ENCODE results near the gene ZNF668. TPM values are rescaled to one million over a fixed set of nuclear protein-coding genes. Genes with fewer than 3 reads are reported as not detected.
"Not testable (repeated sequence)": the region's sequence is repeated elsewhere in the genome, so short reads cannot be mapped to it uniquely, and the experiment has no call there.

The ZNF668 gene
- total and polyA plus RNA-seq, 12 donors = 2.4 to 29.5 (median 11.5) TPM

DNA sequence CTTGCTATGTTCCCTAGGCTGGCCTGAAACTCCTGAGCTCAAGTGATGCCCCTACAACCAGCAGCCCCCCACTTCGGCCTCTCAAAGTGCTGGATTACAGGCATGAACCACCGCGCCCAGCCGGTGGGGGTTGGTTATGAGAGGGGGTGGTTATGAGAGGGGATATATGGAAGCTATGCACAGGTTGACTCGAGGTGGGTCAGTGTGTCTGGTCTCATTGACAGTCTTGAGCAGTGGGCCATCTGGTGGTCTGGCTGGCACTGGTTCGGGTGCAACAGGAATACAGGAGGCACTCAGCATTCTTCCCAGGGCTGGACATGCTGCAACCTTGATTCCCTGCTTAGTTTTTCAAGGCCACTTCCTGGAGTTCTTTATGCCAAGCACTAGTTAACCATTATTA is 58.0 kb downstream of the ZNF668 start:
- no peaks in the 10 kb centered on the region for H3K9me3 ChIP-seq (replicated peaks in 1 of 3)
- 53 to 72% (median 63%) methylated on average over 5 to 6 of the region's 6 CpGs for WGBS, 4 donors
- DNase-seq = no peak
- no peaks in the 10 kb centered on the region for H3K4me1 ChIP-seq (replicated peaks in 1 of 2)
- H3K36me3 ChIP-seq (replicated peaks in 1 of 2) = no peaks in the 10 kb centered on the region
- intact Hi-C loops (cut with DNase I) = no loop called here
- no peak for TF ChIP-seq POLR2A (IDR thresholded peaks at IDR 0.05)
- TF ChIP-seq CTCF (IDR thresholded peaks at IDR 0.05) = no peak
- peaks cover 5% of the 10 kb centered on the region for H3K27me3 ChIP-seq
- no peak overlapping the region for H3K27ac ChIP-seq
- no peak overlapping the region for H3K4me3 ChIP-seq

GRCh38 chr16:31013292-31013691 is 60.7 kb downstream of the ZNF668 start:
- peaks cover 19% of the 10 kb centered on the region for H3K27me3 ChIP-seq
- H3K27ac ChIP-seq; H3K4me1 ChIP-seq (replicated peaks in 1 of 2): not testable (repeated sequence)

GRCh38 chr16:31011815-31012214 is 62.2 kb downstream of the ZNF668 start:
- H3K9me3 ChIP-seq (replicated peaks in 1 of 3); H3K4me3 ChIP-seq; H3K27ac ChIP-seq; H3K36me3 ChIP-seq (replicated peaks in 1 of 2); intact Hi-C loops (cut with DNase I); DNase-seq; H3K4me1 ChIP-seq (replicated peaks in 1 of 2): not testable (repeated sequence)
- 70 to 82% (median 72%) methylated on average over 7 of the region's 7 CpGs for WGBS, 4 donors
- H3K27me3 ChIP-seq = peaks cover 19% of the 10 kb centered on the region

More at GRCh38 chr16:31013292-31013691, 60.7 kb downstream of the ZNF668 start:
- H3K9me3 ChIP-seq (replicated peaks in 1 of 3); H3K4me3 ChIP-seq; intact Hi-C loops (cut with DNase I); H3K36me3 ChIP-seq (replicated peaks in 1 of 2); DNase-seq: not testable (repeated sequence)

Other genes with a start within 250 kb of the ZNF668 start
- gene BCL7C, start 180.2 kb downstream of the ZNF668 start, total RNA-seq = 10 to 100 TPM; 18.0 to 45.3 (median 30.9) TPM
- gene BCL7C, start 180.2 kb downstream of the ZNF668 start, polyA plus RNA-seq = 10 to 100 TPM in 2 of 3 donors, 1 to 10 TPM in 1; 7.7 to 88.3 (median 50.1) TPM
- 10 to 100 TPM in 4 of 9 donors, 1 to 10 TPM in 5; 2.1 to 13.9 (median 8.2) TPM for gene CTF1, start 177.6 kb downstream of the ZNF668 start, total RNA-seq
- 1 to 10 TPM; 4.0 to 7.0 (median 4.7) TPM for gene CTF1, start 177.6 kb downstream of the ZNF668 start, polyA plus RNA-seq
- gene FBXL19, start 150.7 kb downstream of the ZNF668 start, total RNA-seq = 10 to 100 TPM in 7 of 9 donors, 1 to 10 TPM in 2; 6.6 to 17.6 (median 12.4) TPM
- gene FBXL19, start 150.7 kb downstream of the ZNF668 start, polyA plus RNA-seq = 10 to 100 TPM in 2 of 3 donors, 1 to 10 TPM in 1; 1.6 to 74.1 (median 14.0) TPM
- gene ORAI3, start 125.2 kb downstream of the ZNF668 start, total RNA-seq = 100 to 1,000 TPM in 1 of 9 donors, 10 to 100 TPM in 8; 25.6 to 101 (median 86.3) TPM
- gene ORAI3, start 125.2 kb downstream of the ZNF668 start, polyA plus RNA-seq = 10 to 100 TPM; 19.5 to 60.5 (median 45.8) TPM
- 10 to 100 TPM in 6 of 9 donors, 1 to 10 TPM in 3; 2.3 to 23.0 (median 11.6) TPM for gene SETD1A, start 116.5 kb downstream of the ZNF668 start, total RNA-seq
- gene SETD1A, start 116.5 kb downstream of the ZNF668 start, polyA plus RNA-seq = 10 to 100 TPM in 2 of 3 donors, 1 to 10 TPM in 1; 8.7 to 40.1 (median 19.1) TPM
- gene HSD3B7, start 89.0 kb downstream of the ZNF668 start, total RNA-seq = 10 to 100 TPM in 8 of 9 donors, 1 to 10 TPM in 1; 2.7 to 78.8 (median 35.5) TPM
- gene HSD3B7, start 89.0 kb downstream of the ZNF668 start, polyA plus RNA-seq = 10 to 100 TPM; 11.1 to 46.3 (median 24.3) TPM
- 1 to 10 TPM in 5 of 9 donors, under 1 TPM in 2, not detected in 2; 0.17 to 2.5 (median 2.0) TPM for gene STX1B, start 63.6 kb downstream of the ZNF668 start, total RNA-seq
- gene STX1B, start 63.6 kb downstream of the ZNF668 start, polyA plus RNA-seq = 1 to 10 TPM in 2 of 3 donors, under 1 TPM in 1; 0.71 to 5.3 (median 1.2) TPM
- 10 to 100 TPM; 25.0 to 99.5 (median 34.4) TPM for gene STX4, start 40.7 kb downstream of the ZNF668 start, total RNA-seq
- 100 to 1,000 TPM in 2 of 3 donors, 10 to 100 TPM in 1; 48.4 to 225 (median 152) TPM for gene STX4, start 40.7 kb downstream of the ZNF668 start, polyA plus RNA-seq
- 10 to 100 TPM in 8 of 9 donors, 1 to 10 TPM in 1; 6.9 to 17.8 (median 13.9) TPM for gene ZNF646, start 182 bp upstream of the ZNF668 start, total RNA-seq
- 10 to 100 TPM in 1 of 3 donors, 1 to 10 TPM in 2; 3.1 to 15.4 (median 3.7) TPM for gene ZNF646, start 182 bp upstream of the ZNF668 start, polyA plus RNA-seq
- gene PRSS53, start 14.7 kb upstream of the ZNF668 start, total RNA-seq = 1 to 10 TPM in 4 of 9 donors, under 1 TPM in 5; 0.18 to 3.0 (median 0.89) TPM
- gene PRSS53, start 14.7 kb upstream of the ZNF668 start, polyA plus RNA-seq = 10 to 100 TPM in 1 of 3 donors, 1 to 10 TPM in 1, under 1 TPM in 1; 0.29 to 11.0 (median 3.1) TPM
- gene VKORC1, start 20.6 kb upstream of the ZNF668 start, total RNA-seq = 100 to 1,000 TPM in 7 of 9 donors, 10 to 100 TPM in 2; 38.6 to 267 (median 154) TPM
- gene VKORC1, start 20.6 kb upstream of the ZNF668 start, polyA plus RNA-seq = 100 to 1,000 TPM in 1 of 3 donors, 10 to 100 TPM in 2; 69.5 to 120 (median 82.1) TPM
- gene BCKDK, start 34.1 kb upstream of the ZNF668 start, total RNA-seq = 100 to 1,000 TPM in 5 of 9 donors, 10 to 100 TPM in 4; 27.0 to 181 (median 104) TPM
- gene BCKDK, start 34.1 kb upstream of the ZNF668 start, polyA plus RNA-seq = 10 to 100 TPM; 30.6 to 32.1 (median 30.6) TPM
- gene KAT8, start 43.4 kb upstream of the ZNF668 start, total RNA-seq = 10 to 100 TPM; 61.1 to 94.0 (median 83.5) TPM
- 100 to 1,000 TPM in 1 of 3 donors, 10 to 100 TPM in 2; 45.0 to 148 (median 97.4) TPM for gene KAT8, start 43.4 kb upstream of the ZNF668 start, polyA plus RNA-seq
- 1 to 10 TPM in 1 of 9 donors, under 1 TPM in 4, not detected in 4; 0.41 to 1.8 (median 0.65) TPM for gene PRSS8, start 61.5 kb upstream of the ZNF668 start, total RNA-seq
- gene PRSS8, start 61.5 kb upstream of the ZNF668 start, polyA plus RNA-seq = under 1 TPM in 2 of 3 donors, not detected in 1; 0.16 to 0.20 TPM
- gene PRSS36, start 75.8 kb upstream of the ZNF668 start, total RNA-seq = 10 to 100 TPM in 1 of 9 donors, 1 to 10 TPM in 7, under 1 TPM in 1; 0.89 to 18.3 (median 7.3) TPM
- 10 to 100 TPM in 1 of 3 donors, 1 to 10 TPM in 2; 1.0 to 17.7 (median 8.2) TPM for gene PRSS36, start 75.8 kb upstream of the ZNF668 start, polyA plus RNA-seq
- 100 to 1,000 TPM in 4 of 9 donors, 10 to 100 TPM in 5; 12.7 to 285 (median 47.5) TPM for gene FUS, start 105.9 kb upstream of the ZNF668 start, total RNA-seq
- 100 to 1,000 TPM; 288 to 536 (median 474) TPM for gene FUS, start 105.9 kb upstream of the ZNF668 start, polyA plus RNA-seq
- 10 to 100 TPM in 8 of 9 donors, 1 to 10 TPM in 1; 9.6 to 54.4 (median 23.6) TPM for gene PYCARD, start 128.5 kb upstream of the ZNF668 start, total RNA-seq
- gene PYCARD, start 128.5 kb upstream of the ZNF668 start, polyA plus RNA-seq = 10 to 100 TPM in 2 of 3 donors, 1 to 10 TPM in 1; 3.2 to 31.7 (median 30.7) TPM
- under 1 TPM in 3 of 9 donors, not detected in 6; 0.04 to 0.24 (median 0.06) TPM for gene TRIM72, start 139.9 kb upstream of the ZNF668 start, total RNA-seq
- under 1 TPM in 2 of 3 donors, not detected in 1; 0.03 to 0.08 TPM for gene TRIM72, start 139.9 kb upstream of the ZNF668 start, polyA plus RNA-seq
- gene PYDC1, start 142.9 kb upstream of the ZNF668 start, total RNA-seq = not detected
- not detected for gene PYDC1, start 142.9 kb upstream of the ZNF668 start, polyA plus RNA-seq
- 10 to 100 TPM in 7 of 9 donors, 1 to 10 TPM in 2; 1.7 to 35.4 (median 21.6) TPM for gene ITGAM, start 185.7 kb upstream of the ZNF668 start, total RNA-seq
- 10 to 100 TPM in 1 of 3 donors, 1 to 10 TPM in 2; 4.8 to 12.5 (median 5.1) TPM for gene ITGAM, start 185.7 kb upstream of the ZNF668 start, polyA plus RNA-seq